ENCODE data around the gene NANOS3.

DNA sequence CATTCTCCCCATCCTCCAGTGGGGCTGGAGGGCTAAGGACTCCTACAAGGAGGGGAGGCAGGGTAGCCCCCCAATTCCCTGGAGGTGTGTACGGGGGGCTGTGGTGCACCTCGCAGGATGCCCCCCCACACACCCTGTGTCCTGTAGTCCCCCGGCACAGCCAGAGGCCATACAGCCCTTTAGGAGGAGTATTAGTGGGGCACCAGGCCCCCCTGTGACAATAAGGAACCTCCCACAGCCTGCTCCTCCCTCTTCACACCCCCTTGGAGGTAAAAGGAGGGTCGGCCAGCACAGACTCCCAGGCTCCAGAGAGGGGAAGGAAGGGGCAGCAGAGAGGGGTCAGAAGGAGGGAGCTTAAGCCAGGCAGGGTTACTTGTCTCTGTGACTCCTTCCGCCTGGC, at the start of gene NANOS3:
- TF ChIP-seq GABPA (IDR thresholded peaks at IDR 0.05; ENCODE audit: low read depth) (no peak), POLR2AphosphoS5 (IDR thresholded peaks at IDR 0.05; ENCODE audit: low read depth) (no peak), SPI1 (IDR thresholded peaks at IDR 0.05; ENCODE audit: borderline replicate concordance, low read depth) (no peak)
- TF ChIP-seq, protein P1, sequence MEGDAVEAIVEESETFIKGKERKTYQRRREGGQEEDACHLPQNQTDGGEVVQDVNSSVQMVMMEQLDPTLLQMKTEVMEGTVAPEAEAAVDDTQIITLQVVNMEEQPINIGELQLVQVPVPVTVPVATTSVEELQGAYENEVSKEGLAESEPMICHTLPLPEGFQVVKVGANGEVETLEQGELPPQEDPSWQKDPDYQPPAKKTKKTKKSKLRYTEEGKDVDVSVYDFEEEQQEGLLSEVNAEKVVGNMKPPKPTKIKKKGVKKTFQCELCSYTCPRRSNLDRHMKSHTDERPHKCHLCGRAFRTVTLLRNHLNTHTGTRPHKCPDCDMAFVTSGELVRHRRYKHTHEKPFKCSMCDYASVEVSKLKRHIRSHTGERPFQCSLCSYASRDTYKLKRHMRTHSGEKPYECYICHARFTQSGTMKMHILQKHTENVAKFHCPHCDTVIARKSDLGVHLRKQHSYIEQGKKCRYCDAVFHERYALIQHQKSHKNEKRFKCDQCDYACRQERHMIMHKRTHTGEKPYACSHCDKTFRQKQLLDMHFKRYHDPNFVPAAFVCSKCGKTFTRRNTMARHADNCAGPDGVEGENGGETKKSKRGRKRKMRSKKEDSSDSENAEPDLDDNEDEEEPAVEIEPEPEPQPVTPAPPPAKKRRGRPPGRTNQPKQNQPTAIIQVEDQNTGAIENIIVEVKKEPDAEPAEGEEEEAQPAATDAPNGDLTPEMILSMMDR (IDR thresholded peaks at IDR 0.05; ENCODE audit: insufficient read depth, low read length) = no peak
- TF ChIP-seq, protein P2, sequence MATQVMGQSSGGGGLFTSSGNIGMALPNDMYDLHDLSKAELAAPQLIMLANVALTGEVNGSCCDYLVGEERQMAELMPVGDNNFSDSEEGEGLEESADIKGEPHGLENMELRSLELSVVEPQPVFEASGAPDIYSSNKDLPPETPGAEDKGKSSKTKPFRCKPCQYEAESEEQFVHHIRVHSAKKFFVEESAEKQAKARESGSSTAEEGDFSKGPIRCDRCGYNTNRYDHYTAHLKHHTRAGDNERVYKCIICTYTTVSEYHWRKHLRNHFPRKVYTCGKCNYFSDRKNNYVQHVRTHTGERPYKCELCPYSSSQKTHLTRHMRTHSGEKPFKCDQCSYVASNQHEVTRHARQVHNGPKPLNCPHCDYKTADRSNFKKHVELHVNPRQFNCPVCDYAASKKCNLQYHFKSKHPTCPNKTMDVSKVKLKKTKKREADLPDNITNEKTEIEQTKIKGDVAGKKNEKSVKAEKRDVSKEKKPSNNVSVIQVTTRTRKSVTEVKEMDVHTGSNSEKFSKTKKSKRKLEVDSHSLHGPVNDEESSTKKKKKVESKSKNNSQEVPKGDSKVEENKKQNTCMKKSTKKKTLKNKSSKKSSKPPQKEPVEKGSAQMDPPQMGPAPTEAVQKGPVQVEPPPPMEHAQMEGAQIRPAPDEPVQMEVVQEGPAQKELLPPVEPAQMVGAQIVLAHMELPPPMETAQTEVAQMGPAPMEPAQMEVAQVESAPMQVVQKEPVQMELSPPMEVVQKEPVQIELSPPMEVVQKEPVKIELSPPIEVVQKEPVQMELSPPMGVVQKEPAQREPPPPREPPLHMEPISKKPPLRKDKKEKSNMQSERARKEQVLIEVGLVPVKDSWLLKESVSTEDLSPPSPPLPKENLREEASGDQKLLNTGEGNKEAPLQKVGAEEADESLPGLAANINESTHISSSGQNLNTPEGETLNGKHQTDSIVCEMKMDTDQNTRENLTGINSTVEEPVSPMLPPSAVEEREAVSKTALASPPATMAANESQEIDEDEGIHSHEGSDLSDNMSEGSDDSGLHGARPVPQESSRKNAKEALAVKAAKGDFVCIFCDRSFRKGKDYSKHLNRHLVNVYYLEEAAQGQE (IDR thresholded peaks at IDR 0.05; ENCODE audit: insufficient replicate concordance, low read depth) = no peak

Measured in HL-60 (cell line).